HepG2 (cell line): Measurements from ENCODE around the gene FABP1. TPM values are rescaled to one million over a fixed set of nuclear protein-coding genes. Genes with fewer than 3 reads are reported as not detected.

Source experiments
- ASH2L ChIP-seq: fragments of 300-600, 200-600 bp; sonication (generic); IDR thresholded peaks from 2 replicates; pipeline ENCODE4 v1.7.0; 2017; ENCODE audit warnings: low read depth, mild to moderate bottlenecking, moderate library complexity, mixed read lengths, low read length; ENCODE audit not compliant: insufficient read length
- CBX5 ChIP-seq: sonication (generic); formaldehyde crosslinking; IDR thresholded peaks from 2 replicates; pipeline ENCODE4 v1.4.0; 2020; ENCODE audit warnings: missing genetic modification reagents, borderline replicate concordance
- CEBPG ChIP-seq: IDR thresholded peaks from 2 replicates; pipeline ENCODE4 v1.6.1; 2016
- DPF2 ChIP-seq: sonication (generic); formaldehyde crosslinking; IDR thresholded peaks from 2 replicates; pipeline ENCODE4 v1.4.0; 2020; ENCODE audit warnings: mild to moderate bottlenecking, low read depth, missing genetic modification reagents, borderline replicate concordance
- FOXA1 ChIP-seq, 2 experiments: fragments of 450-650 bp in 1 of 2; sonication (generic) in 1 of 2; formaldehyde crosslinking in 1 of 2; IDR thresholded peaks; 2 replicates each; pipeline versions ENCODE4 v1.4.0 to v1.6.1; 2016 to 2020; ENCODE audit warnings: missing genetic modification reagents in 1 of 2
- PHF21A ChIP-seq: sonication (generic); formaldehyde crosslinking; IDR thresholded peaks from 2 replicates; pipeline ENCODE4 v1.5.0; 2020; ENCODE audit warnings: mild to moderate bottlenecking, missing genetic modification reagents
- POGZ ChIP-seq: sonication (generic); formaldehyde crosslinking; IDR thresholded peaks from 2 replicates; pipeline ENCODE4 v1.4.0; 2020; ENCODE audit warnings: mild to moderate bottlenecking, missing genetic modification reagents
- RXRB ChIP-seq: IDR thresholded peaks from 2 replicates; pipeline ENCODE4 v1.6.1; 2016; ENCODE audit warnings: borderline replicate concordance, missing genetic modification reagents, missing compliant biosample characterization
- SMARCE1 ChIP-seq: fragments of 450-650 bp; IDR thresholded peaks from 2 replicates; pipeline ENCODE4 v1.6.1; 2017; ENCODE audit warnings: borderline replicate concordance
- TARDBP ChIP-seq: sonication (generic); formaldehyde crosslinking; IDR thresholded peaks from 2 replicates; pipeline ENCODE4 v1.8.0; 2022; ENCODE audit warnings: mild to moderate bottlenecking, missing genetic modification reagents
- ZBTB38 ChIP-seq: sonication (generic); formaldehyde crosslinking; IDR thresholded peaks from 2 replicates; pipeline ENCODE4 v1.5.1; 2020; ENCODE audit warnings: mild to moderate bottlenecking, missing genetic modification reagents
- ZKSCAN5 ChIP-seq: sonication (generic); formaldehyde crosslinking; IDR thresholded peaks from 2 replicates; pipeline ENCODE4 v1.5.1; 2020; ENCODE audit warnings: mild to moderate bottlenecking, missing genetic modification reagents
- ZNF501 ChIP-seq: sonication (generic); formaldehyde crosslinking; IDR thresholded peaks from 2 replicates; pipeline ENCODE4 v1.5.1; 2020; ENCODE audit warnings: mild to moderate bottlenecking, moderate library complexity, missing genetic modification reagents
- ZNF547 ChIP-seq: sonication (generic); formaldehyde crosslinking; IDR thresholded peaks from 2 replicates; pipeline ENCODE4 v1.5.1; 2020; ENCODE audit warnings: mild to moderate bottlenecking, missing genetic modification reagents
- ZNF564 ChIP-seq: sonication (generic); formaldehyde crosslinking; IDR thresholded peaks from 2 replicates; pipeline ENCODE4 v1.8.1; 2023; ENCODE audit warnings: mild to moderate bottlenecking, missing genetic modification reagents
- ZNF768 ChIP-seq: sonication (generic); formaldehyde crosslinking; IDR thresholded peaks from 2 replicates; pipeline ENCODE4 v1.4.0; 2020; ENCODE audit warnings: missing genetic modification reagents
- ZNF891 ChIP-seq: sonication (generic); formaldehyde crosslinking; IDR thresholded peaks from 2 replicates; pipeline ENCODE4 v1.5.0; 2020; ENCODE audit warnings: mild to moderate bottlenecking, missing genetic modification reagents
- polyA plus RNA-seq, 8 experiments: library from polyadenylated mRNA; depleted of rRNA in 3 of 8; stranded (reverse) in 7 of 8; unstranded in 1 of 8; fragments of >200 nt; fragmentation: Illumina TruSeq in 4 of 8; extraction: Trizol in 4 of 8; gene quantifications; 2 replicates each; pipeline versions ENCODE4 v1.2.1 to v1.2.3, GENCODE V29; 2011 to 2016; ENCODE audit warnings: low read depth in 4 of 8, missing spikeins in 1 of 8, mixed read lengths in 1 of 8; ENCODE audit not compliant: insufficient read depth in 1 of 8
- total RNA-seq, 5 experiments: library from RNA; depleted of rRNA; stranded (reverse); fragments of >200 nt; fragmentation: Illumina TruSeq; extraction: Trizol; gene quantifications; 2 replicates each; pipeline ENCODE4 v1.2.3, GENCODE V29; 2016; ENCODE audit warnings: low read depth in 1 of 5
- TF ChIP-seq, protein P1 (sequence below): sonication (generic); formaldehyde crosslinking; IDR thresholded peaks from 2 replicates; pipeline ENCODE4 v1.8.0; 2022; ENCODE audit warnings: missing genetic modification reagents, mild to moderate bottlenecking, moderate library complexity, borderline replicate concordance
- TF ChIP-seq, protein P2 (sequence below): sonication (generic); formaldehyde crosslinking; IDR thresholded peaks from 2 replicates; pipeline ENCODE4 v1.5.1; 2020; ENCODE audit warnings: mild to moderate bottlenecking, missing genetic modification reagents, borderline replicate concordance
- TF ChIP-seq, protein P3 (sequence below): sonication (generic); formaldehyde crosslinking; IDR thresholded peaks from 2 replicates; pipeline ENCODE4 v1.4.0; 2020; ENCODE audit warnings: missing genetic modification reagents

Gene FABP1
- total and polyA plus RNA-seq, 2 of the 13 experiments (the other 11 are each of a cell fraction or from before 2014, with no cell fraction given), result 644 to 1,608 TPM

DNA sequence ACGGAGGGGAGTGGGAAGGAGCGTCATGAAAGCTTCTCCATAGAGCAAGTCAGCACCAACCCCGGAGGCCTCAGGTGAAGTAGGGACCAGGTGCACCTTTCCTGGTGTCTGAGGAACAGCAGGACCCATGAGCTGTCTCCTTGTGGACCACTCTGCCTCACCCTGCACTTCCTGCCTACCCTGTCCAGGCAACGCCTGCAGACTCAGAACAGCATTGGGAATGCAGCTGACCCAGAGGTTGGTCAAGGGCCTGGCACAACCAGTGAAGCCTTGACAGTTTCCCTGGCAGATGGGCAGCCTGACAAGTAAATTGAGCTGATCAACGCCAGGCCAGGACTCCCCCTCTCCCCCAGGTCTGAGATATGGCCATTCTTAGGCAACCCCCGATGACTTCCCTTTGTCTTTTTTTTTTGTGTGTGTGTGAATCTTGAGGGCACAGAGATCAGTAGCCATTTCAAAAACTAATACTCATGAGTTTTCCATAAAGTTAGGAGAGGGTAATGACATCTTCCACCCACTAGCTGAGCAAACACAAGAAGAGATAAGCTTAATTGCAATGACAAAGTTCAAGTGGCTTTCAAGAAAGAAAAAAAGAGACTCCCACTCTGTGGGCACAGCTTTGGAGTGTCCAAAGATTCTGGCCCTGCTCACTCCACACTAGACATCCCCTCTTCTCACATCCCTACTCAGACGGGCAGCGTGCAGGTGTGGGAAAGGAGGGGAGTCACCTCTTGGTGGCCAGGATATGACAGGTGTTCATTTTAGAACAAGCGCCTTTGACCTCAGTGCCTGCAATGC is 3.5 kb upstream of the FABP1 start (continued):
- TF ChIP-seq SMARCE1 (no peak), ASH2L (peak; percentile 52), CEBPG (peak; percentile 53; the same call in 1 of the 2 replicates), ZNF547 (no peak), PHF21A (CRISPR knock-in tag) (peak; percentile 76), TARDBP (CRISPR knock-in tag) (no peak), POGZ (CRISPR knock-in tag) (peak; percentile 1; the same call in 1 of the 2 replicates), FOXA1 (IDR thresholded peaks at IDR 0.05) (no peak), FOXA1 (CRISPR knock-in tag; IDR thresholded peaks at IDR 0.05) (peak; percentile 64), DPF2 (CRISPR knock-in tag) (peak; percentile 40; the same call in 1 of the 2 replicates), ZBTB38 (CRISPR knock-in tag) (peak; percentile 55; the same call in 1 of the 2 replicates), RXRB (CRISPR knock-in tag) (peak; percentile 79), ZNF768 (CRISPR knock-in tag) (peak; percentile 38; the same call in 1 of the 2 replicates), CBX5 (CRISPR knock-in tag) (no peak), ZNF891 (CRISPR knock-in tag) (no peak), ZNF501 (0 out of 2 replicates have a peak, but pooled peaks have one; percentile 15), ZKSCAN5 (CRISPR knock-in tag) (no peak), ZNF564 (CRISPR knock-in tag) (no peak)
- TF ChIP-seq, protein P1, sequence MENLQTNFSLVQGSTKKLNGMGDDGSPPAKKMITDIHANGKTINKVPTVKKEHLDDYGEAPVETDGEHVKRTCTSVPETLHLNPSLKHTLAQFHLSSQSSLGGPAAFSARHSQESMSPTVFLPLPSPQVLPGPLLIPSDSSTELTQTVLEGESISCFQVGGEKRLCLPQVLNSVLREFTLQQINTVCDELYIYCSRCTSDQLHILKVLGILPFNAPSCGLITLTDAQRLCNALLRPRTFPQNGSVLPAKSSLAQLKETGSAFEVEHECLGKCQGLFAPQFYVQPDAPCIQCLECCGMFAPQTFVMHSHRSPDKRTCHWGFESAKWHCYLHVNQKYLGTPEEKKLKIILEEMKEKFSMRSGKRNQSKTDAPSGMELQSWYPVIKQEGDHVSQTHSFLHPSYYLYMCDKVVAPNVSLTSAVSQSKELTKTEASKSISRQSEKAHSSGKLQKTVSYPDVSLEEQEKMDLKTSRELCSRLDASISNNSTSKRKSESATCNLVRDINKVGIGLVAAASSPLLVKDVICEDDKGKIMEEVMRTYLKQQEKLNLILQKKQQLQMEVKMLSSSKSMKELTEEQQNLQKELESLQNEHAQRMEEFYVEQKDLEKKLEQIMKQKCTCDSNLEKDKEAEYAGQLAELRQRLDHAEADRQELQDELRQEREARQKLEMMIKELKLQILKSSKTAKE (CRISPR knock-in tag), result 0 out of 2 replicates have a peak, but pooled peaks have one; percentile 23
- TF ChIP-seq, protein P2, sequence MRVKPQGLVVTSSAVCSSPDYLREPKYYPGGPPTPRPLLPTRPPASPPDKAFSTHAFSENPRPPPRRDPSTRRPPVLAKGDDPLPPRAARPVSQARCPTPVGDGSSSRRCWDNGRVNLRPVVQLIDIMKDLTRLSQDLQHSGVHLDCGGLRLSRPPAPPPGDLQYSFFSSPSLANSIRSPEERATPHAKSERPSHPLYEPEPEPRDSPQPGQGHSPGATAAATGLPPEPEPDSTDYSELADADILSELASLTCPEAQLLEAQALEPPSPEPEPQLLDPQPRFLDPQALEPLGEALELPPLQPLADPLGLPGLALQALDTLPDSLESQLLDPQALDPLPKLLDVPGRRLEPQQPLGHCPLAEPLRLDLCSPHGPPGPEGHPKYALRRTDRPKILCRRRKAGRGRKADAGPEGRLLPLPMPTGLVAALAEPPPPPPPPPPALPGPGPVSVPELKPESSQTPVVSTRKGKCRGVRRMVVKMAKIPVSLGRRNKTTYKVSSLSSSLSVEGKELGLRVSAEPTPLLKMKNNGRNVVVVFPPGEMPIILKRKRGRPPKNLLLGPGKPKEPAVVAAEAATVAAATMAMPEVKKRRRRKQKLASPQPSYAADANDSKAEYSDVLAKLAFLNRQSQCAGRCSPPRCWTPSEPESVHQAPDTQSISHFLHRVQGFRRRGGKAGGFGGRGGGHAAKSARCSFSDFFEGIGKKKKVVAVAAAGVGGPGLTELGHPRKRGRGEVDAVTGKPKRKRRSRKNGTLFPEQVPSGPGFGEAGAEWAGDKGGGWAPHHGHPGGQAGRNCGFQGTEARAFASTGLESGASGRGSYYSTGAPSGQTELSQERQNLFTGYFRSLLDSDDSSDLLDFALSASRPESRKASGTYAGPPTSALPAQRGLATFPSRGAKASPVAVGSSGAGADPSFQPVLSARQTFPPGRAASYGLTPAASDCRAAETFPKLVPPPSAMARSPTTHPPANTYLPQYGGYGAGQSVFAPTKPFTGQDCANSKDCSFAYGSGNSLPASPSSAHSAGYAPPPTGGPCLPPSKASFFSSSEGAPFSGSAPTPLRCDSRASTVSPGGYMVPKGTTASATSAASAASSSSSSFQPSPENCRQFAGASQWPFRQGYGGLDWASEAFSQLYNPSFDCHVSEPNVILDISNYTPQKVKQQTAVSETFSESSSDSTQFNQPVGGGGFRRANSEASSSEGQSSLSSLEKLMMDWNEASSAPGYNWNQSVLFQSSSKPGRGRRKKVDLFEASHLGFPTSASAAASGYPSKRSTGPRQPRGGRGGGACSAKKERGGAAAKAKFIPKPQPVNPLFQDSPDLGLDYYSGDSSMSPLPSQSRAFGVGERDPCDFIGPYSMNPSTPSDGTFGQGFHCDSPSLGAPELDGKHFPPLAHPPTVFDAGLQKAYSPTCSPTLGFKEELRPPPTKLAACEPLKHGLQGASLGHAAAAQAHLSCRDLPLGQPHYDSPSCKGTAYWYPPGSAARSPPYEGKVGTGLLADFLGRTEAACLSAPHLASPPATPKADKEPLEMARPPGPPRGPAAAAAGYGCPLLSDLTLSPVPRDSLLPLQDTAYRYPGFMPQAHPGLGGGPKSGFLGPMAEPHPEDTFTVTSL (CRISPR knock-in tag), result peak; percentile 87
- TF ChIP-seq, protein P3, sequence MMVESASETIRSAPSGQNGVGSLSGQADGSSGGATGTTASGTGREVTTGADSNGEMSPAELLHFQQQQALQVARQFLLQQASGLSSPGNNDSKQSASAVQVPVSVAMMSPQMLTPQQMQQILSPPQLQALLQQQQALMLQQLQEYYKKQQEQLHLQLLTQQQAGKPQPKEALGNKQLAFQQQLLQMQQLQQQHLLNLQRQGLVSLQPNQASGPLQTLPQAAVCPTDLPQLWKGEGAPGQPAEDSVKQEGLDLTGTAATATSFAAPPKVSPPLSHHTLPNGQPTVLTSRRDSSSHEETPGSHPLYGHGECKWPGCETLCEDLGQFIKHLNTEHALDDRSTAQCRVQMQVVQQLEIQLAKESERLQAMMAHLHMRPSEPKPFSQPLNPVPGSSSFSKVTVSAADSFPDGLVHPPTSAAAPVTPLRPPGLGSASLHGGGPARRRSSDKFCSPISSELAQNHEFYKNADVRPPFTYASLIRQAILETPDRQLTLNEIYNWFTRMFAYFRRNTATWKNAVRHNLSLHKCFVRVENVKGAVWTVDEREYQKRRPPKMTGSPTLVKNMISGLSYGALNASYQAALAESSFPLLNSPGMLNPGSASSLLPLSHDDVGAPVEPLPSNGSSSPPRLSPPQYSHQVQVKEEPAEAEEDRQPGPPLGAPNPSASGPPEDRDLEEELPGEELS (CRISPR knock-in tag), result peak; percentile 76
